Measurements from ENCODE around the gene CBFA2T2.
A peak's percentile ranks its signal among the peaks of the same experiment; 100 is the strongest.

The CBFA2T2 gene

GRCh38 chr20:33539129-33539528 is 49.2 kb downstream of the CBFA2T2 start:
- Mint-ChIP-seq H3K4me1 (peaks cover 37% of the 10 kb centered on the region), H3K4me3 (no peak overlapping the region), H3K9me3 (peaks cover 26% of the 10 kb centered on the region), H3K27me3 (ENCODE audit: low read depth, poor library complexity) (peaks cover 4% of the 10 kb centered on the region), H3K27ac (peak overlapping the region; percentile 76), H3K36me3 (ENCODE audit: low read depth) (peaks cover 29% of the 10 kb centered on the region)
- DNase-seq, result no peak
- TF ChIP-seq, protein P1, sequence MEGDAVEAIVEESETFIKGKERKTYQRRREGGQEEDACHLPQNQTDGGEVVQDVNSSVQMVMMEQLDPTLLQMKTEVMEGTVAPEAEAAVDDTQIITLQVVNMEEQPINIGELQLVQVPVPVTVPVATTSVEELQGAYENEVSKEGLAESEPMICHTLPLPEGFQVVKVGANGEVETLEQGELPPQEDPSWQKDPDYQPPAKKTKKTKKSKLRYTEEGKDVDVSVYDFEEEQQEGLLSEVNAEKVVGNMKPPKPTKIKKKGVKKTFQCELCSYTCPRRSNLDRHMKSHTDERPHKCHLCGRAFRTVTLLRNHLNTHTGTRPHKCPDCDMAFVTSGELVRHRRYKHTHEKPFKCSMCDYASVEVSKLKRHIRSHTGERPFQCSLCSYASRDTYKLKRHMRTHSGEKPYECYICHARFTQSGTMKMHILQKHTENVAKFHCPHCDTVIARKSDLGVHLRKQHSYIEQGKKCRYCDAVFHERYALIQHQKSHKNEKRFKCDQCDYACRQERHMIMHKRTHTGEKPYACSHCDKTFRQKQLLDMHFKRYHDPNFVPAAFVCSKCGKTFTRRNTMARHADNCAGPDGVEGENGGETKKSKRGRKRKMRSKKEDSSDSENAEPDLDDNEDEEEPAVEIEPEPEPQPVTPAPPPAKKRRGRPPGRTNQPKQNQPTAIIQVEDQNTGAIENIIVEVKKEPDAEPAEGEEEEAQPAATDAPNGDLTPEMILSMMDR (IDR thresholded peaks at IDR 0.05), result no peak

DNA sequence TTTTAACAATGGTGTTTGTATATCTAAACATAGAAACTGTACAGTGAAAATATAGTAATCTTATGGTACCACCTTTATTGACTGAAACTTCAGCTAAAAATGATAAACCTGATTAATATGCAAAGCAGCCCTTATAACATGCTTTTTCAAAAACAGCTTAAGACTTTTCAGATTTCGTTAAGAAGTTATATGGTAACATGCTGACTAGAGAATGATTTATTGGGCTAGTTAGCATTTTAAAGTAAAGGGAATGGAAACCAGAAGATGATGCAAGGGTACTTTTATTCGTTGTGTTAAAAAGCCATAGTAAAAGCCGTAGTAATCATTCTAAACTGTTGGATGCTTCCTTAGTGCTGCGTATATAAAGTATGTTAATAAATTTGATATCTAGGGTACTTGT is 50.5 kb downstream of the CBFA2T2 start:
- Mint-ChIP-seq H3K4me1 (peaks cover 50% of the 10 kb centered on the region), H3K36me3 (ENCODE audit: low read depth) (peaks cover 25% of the 10 kb centered on the region), H3K27ac (no peak overlapping the region), H3K9me3 (peaks cover 26% of the 10 kb centered on the region), H3K4me3 (no peak overlapping the region), H3K27me3 (ENCODE audit: low read depth, poor library complexity) (peaks cover 4% of the 10 kb centered on the region)
- TF ChIP-seq, protein P1 (IDR thresholded peaks at IDR 0.05), result no peak
- DNase-seq, result no peak

- H3K27me3 Mint-ChIP-seq (ENCODE audit: low read depth, poor library complexity), result peaks cover 4% of the 10 kb centered on the region
- no peak overlapping the region for H3K27ac Mint-ChIP-seq
- H3K4me3 Mint-ChIP-seq, result no peak overlapping the region
- DNase-seq, result no peak
- peaks cover 50% of the 10 kb centered on the region for H3K4me1 Mint-ChIP-seq
- TF ChIP-seq, protein P1 (IDR thresholded peaks at IDR 0.05), result no peak
- peaks cover 25% of the 10 kb centered on the region for H3K36me3 Mint-ChIP-seq (ENCODE audit: low read depth)
- H3K9me3 Mint-ChIP-seq, result peaks cover 26% of the 10 kb centered on the region
Observed at GRCh38 chr20:33541074-33541473, 51.2 kb downstream of the CBFA2T2 start.

DNA sequence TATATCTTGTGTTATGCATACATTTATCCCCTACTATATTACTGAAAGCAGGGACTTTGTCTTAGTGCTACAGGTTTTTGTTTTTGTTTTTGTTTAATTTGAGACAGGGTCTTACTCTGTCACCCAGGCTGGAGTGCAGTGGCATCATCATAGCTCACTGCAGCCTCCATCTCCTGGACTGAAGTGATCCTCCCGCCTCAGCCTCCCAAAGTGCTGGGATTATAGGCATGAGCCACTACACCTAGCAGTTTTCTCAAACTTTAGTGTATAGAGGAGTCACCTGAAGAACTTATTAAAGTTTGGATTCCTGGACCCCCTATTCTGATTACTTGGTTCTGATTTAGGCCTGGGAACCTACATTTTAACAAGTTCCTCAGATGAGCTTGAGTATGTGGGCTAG is 51.9 kb downstream of the CBFA2T2 start:
- Mint-ChIP-seq H3K36me3 (ENCODE audit: low read depth) (peaks cover 23% of the 10 kb centered on the region), H3K27ac (no peak overlapping the region), H3K4me1 (peaks cover 50% of the 10 kb centered on the region), H3K9me3 (peaks cover 24% of the 10 kb centered on the region), H3K4me3 (no peak overlapping the region), H3K27me3 (ENCODE audit: low read depth, poor library complexity) (peaks cover 4% of the 10 kb centered on the region)
- no peak for DNase-seq
- TF ChIP-seq, protein P1 (IDR thresholded peaks at IDR 0.05), result no peak

DNA sequence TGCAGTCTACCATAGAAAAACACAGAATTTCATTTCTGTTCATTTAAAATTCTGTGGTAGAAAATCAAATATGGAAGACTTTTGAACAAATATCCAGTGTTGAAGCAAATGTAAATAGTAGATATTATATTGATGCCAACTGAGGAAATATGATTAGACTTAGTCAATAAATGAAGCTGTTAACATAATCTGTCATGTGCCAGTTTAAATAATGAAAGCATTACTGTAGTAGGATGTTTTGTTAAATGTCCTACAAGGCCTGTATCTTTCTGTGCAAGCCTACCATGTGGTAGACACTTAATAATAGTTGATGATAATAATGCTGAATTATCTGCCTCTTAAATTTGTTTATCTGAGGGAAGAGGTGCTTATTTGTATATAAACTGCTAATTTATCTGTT is 55.9 kb downstream of the CBFA2T2 start:
- no peak for DNase-seq
- Mint-ChIP-seq H3K4me3 (no peak overlapping the region), H3K27ac (no peak overlapping the region), H3K27me3 (ENCODE audit: low read depth, poor library complexity) (peaks cover 3% of the 10 kb centered on the region), H3K9me3 (no peaks in the 10 kb centered on the region), H3K36me3 (ENCODE audit: low read depth) (peaks cover 7% of the 10 kb centered on the region), H3K4me1 (peaks cover 44% of the 10 kb centered on the region)
- TF ChIP-seq, protein P1 (IDR thresholded peaks at IDR 0.05), result no peak

- H3K27ac Mint-ChIP-seq, result no peak overlapping the region
- no peak overlapping the region for H3K4me3 Mint-ChIP-seq
- H3K36me3 Mint-ChIP-seq (ENCODE audit: low read depth), result peaks cover 37% of the 10 kb centered on the region
- TF ChIP-seq, protein P1 (IDR thresholded peaks at IDR 0.05), result no peak
- H3K9me3 Mint-ChIP-seq, result peaks cover 8% of the 10 kb centered on the region
- peaks cover 4% of the 10 kb centered on the region for H3K27me3 Mint-ChIP-seq (ENCODE audit: low read depth, poor library complexity)
- DNase-seq, result no peak
- H3K4me1 Mint-ChIP-seq, result peaks cover 44% of the 10 kb centered on the region
Observed at GRCh38 chr20:33549229-33549999, 59.5 kb downstream of the CBFA2T2 start.
